ENCODE data around the gene TFB2M. TPM values are rescaled to one million over a fixed set of nuclear protein-coding genes. Genes with fewer than 3 reads are reported as not detected.

Gene TFB2M
- total RNA-seq, 1 experiment from 2014 or later: 27.7 TPM

- H3K4ac ChIP-seq (ENCODE audit: low read depth, low read length): no peak overlapping the region
- no peak overlapping the region for H2BK15ac ChIP-seq (ENCODE audit: low read depth, low read length)
- no peak overlapping the region for H3K27ac ChIP-seq (ENCODE audit: insufficient read length, low read depth, low read length)
- H3T11ph ChIP-seq (ENCODE audit: low read length): no peak overlapping the region
- H3K14ac ChIP-seq (ENCODE audit: insufficient read depth, low read length): no peak overlapping the region
- no peaks in the 10 kb centered on the region for H3K27me3 ChIP-seq (ENCODE audit: insufficient read depth, low read length)
- H3K23ac ChIP-seq (ENCODE audit: insufficient read length, low read depth, low read length): no peak overlapping the region
- Mint-ChIP-seq H3K27ac (no peak overlapping the region), H3K9me3 (no peaks in the 10 kb centered on the region), H3K4me3 (no peak overlapping the region), H3K27me3 (ENCODE audit: low read depth) (no peaks in the 10 kb centered on the region), H3K4me1 (no peaks in the 10 kb centered on the region), H3K36me3 (ENCODE audit: insufficient read depth in 1 of 3, low read depth in 3 of 3) (no peaks in the 10 kb centered on the region)
- H4K91ac ChIP-seq (ENCODE audit: insufficient read length, low read depth, low read length): no peak overlapping the region
- no CpG with 5 or more reads among the region's 6 CpGs for WGBS (ENCODE audit: extremely low coverage, insufficient read length, low lambda C conversion rate)
- no peak overlapping the region for H3K4me2 ChIP-seq (ENCODE audit: insufficient read depth, insufficient read length, low read length)
- no peak for DNase-seq
- no peak overlapping the region for H3K18ac ChIP-seq (ENCODE audit: insufficient read length, low read depth, low read length)
- H3K79me1 ChIP-seq (ENCODE audit: insufficient read depth, low read depth, low read length, poor library complexity, severe bottlenecking): no peaks in the 10 kb centered on the region
- H3K4me1 ChIP-seq (ENCODE audit: insufficient read depth, low read length): no peaks in the 10 kb centered on the region
- H2BK120ac ChIP-seq (ENCODE audit: low read depth, low read length, poor library complexity, severe bottlenecking): no peak overlapping the region
- H2BK5ac ChIP-seq (ENCODE audit: insufficient read length, low read length): no peak overlapping the region
- no peak overlapping the region for H4K8ac ChIP-seq (replicated peaks; ENCODE audit: insufficient read length, low read depth, low read length)
- peaks cover 1% of the 10 kb centered on the region; the same call in 1 of the 2 replicates for H3K79me2 ChIP-seq (ENCODE audit: insufficient read depth, low read length)
- no peaks in the 10 kb centered on the region for H3K9me3 ChIP-seq (ENCODE audit: control insufficient read depth, low read depth, low read length)
- H2BK12ac ChIP-seq (ENCODE audit: insufficient read length, low read depth, low read length): no peak overlapping the region
- no peak overlapping the region for H4K5ac ChIP-seq (ENCODE audit: insufficient read length, low read depth, low read length)
- no peak overlapping the region for H2AK5ac ChIP-seq (ENCODE audit: insufficient read length, low read length)
- no peak overlapping the region for H2BK20ac ChIP-seq (ENCODE audit: low read depth, low read length, poor library complexity, severe bottlenecking)
- no peak overlapping the region for H3K9ac ChIP-seq (ENCODE audit: extremely low read depth, insufficient read length, low read length)
- no peaks in the 10 kb centered on the region for H3K23me2 ChIP-seq (ENCODE audit: insufficient read length, low read depth, low read length, poor library complexity, severe bottlenecking)
- H4K20me1 ChIP-seq (ENCODE audit: control insufficient read depth, insufficient read depth, insufficient read length): no peaks in the 10 kb centered on the region
- TF ChIP-seq CTCF (conservative IDR thresholded peaks at IDR 0.05): no peak
- no peak overlapping the region for H2AFZ ChIP-seq (ENCODE audit: low read length)
- H3K56ac ChIP-seq (ENCODE audit: insufficient read length, low read depth, low read length): no peak overlapping the region
These were observed 7.4 kb upstream of the TFB2M start for GRCh38 chr1:246573491-246573890.

All from H9 (cell line).